GM12878 (cell line): ENCODE results near the gene SHLD1. TPM values are rescaled to one million over a fixed set of nuclear protein-coding genes. Genes with fewer than 3 reads are reported as not detected.

ENCODE experiments used
- ATAC-seq: fragments of 200-7000 bp; cut with Tn5 transposase; 3 replicates; pipeline ENCODE4 v1.9.1; 2020; ENCODE audit warnings: mild to moderate bottlenecking, moderate library complexity
- BruUV-seq: library from RNA; stranded (reverse); fragments of 400-500 nt; replicated peaks from 2 replicates; lab custom pipeline; 2021; lab: Mats Ljungman, UMichigan
- CTCF ChIA-PET: fragments of 300-600 bp; sonication (Branson Sonifier 250); formaldehyde crosslinking; extraction: SDS; loops from one replicate; lab custom pipeline; 2021; ENCODE audit warnings: inconsistent platforms; lab: Yijun Ruan, JAX
- POLR2A ChIA-PET: fragments of 350-600 bp; formaldehyde crosslinking; extraction: SDS; loops from one replicate; lab custom pipeline; 2021; ENCODE audit warnings: inconsistent platforms; lab: Charles Lee
- RAD21 ChIA-PET: fragments of 300-600 bp; sonication (Branson Sonifier 250); formaldehyde crosslinking; loops from one replicate; lab custom pipeline; 2023; ENCODE audit warnings: antibody characterized with exemption; ENCODE audit not compliant: unreplicated experiment; lab: Charles Lee
- SMC1A ChIA-PET: fragments of 300-600 bp; sonication (Branson Sonifier 250); formaldehyde crosslinking; loops from one replicate; lab custom pipeline; 2023; ENCODE audit not compliant: unreplicated experiment, uncharacterized antibody; lab: Charles Lee
- DNase-seq: peaks from one replicate; pipeline ENCODE4 v3.0.0-alpha.2; 2011; ENCODE audit warnings: low read depth, low spot score
- FAIRE-seq: peaks from 3 replicates; lab custom pipeline; 2011; peaks lifted over from hg19 to GRCh38; lab: Jason Lieb, UNC
- H2AFZ ChIP-seq: 2 replicates; pipeline ENCODE4 v1.6.0; 2011; ENCODE audit warnings: low read depth, low read length, control low read depth; ENCODE audit not compliant: control insufficient read depth
- H3K27ac ChIP-seq: 2 replicates; pipeline ENCODE4 v1.5.1; 2011; ENCODE audit warnings: control low read depth; ENCODE audit not compliant: control insufficient read depth, insufficient read depth
- H3K27me3 ChIP-seq, 2 experiments: replicated peaks in 1 of 2; 2 replicates each; pipeline versions ENCODE4 v1.6.0 to v1.6.1; 2011; ENCODE audit warnings: low read length in 1 of 2; ENCODE audit not compliant: control insufficient read depth in 2 of 2, insufficient read depth in 2 of 2
- H3K36me3 ChIP-seq, 2 experiments: 2 replicates each; pipeline ENCODE4 v1.5.1; 2011; ENCODE audit warnings: low read length in 1 of 2; ENCODE audit not compliant: control insufficient read depth in 2 of 2, insufficient read depth in 2 of 2
- H3K4me1 ChIP-seq: 2 replicates; pipeline ENCODE4 v1.6.1; 2011; ENCODE audit warnings: mild to moderate bottlenecking, low read length, moderate library complexity, mixed read lengths; ENCODE audit not compliant: control insufficient read depth, insufficient read depth
- H3K4me2 ChIP-seq: 2 replicates; pipeline ENCODE4 v1.6.0; 2011; ENCODE audit warnings: control low read depth; ENCODE audit not compliant: control insufficient read depth, insufficient read depth
- H3K4me3 ChIP-seq: fragments of 200-600 bp; sonication (generic); 2 replicates; pipeline ENCODE4 v1.5.1; 2016
- H3K79me2 ChIP-seq: 2 replicates; pipeline ENCODE4 v1.6.0; 2011; ENCODE audit warnings: low read length; ENCODE audit not compliant: control insufficient read depth, insufficient read depth
- H3K9ac ChIP-seq: 2 replicates; pipeline ENCODE4 v1.8.0; 2011; ENCODE audit warnings: low read length, control low read depth, mixed read lengths; ENCODE audit not compliant: control insufficient read depth, insufficient read depth
- H3K9me3 ChIP-seq: replicated peaks from 3 replicates; pipeline ENCODE4 v1.5.1; 2011; ENCODE audit warnings: mild to moderate bottlenecking, low read length; ENCODE audit not compliant: control insufficient read depth, insufficient read depth
- H4K20me1 ChIP-seq: 2 replicates; pipeline ENCODE4 v1.6.0; 2011; ENCODE audit not compliant: control insufficient read depth, insufficient read depth
- CREM ChIP-seq: IDR thresholded peaks from 2 replicates; pipeline ENCODE4 v1.6.1; 2014; ENCODE audit warnings: antibody characterized with exemption, low read depth
- MTA2 ChIP-seq: fragments of 450-650 bp; IDR thresholded peaks from 2 replicates; pipeline ENCODE4 v1.6.1; 2016; ENCODE audit warnings: low read depth, mild to moderate bottlenecking, moderate library complexity
- POLR2AphosphoS2 ChIP-seq: IDR thresholded peaks from 2 replicates; pipeline ENCODE4 v1.6.1; 2011; ENCODE audit warnings: low read depth, mild to moderate bottlenecking, low read length, improper control_type of control experiment, moderate library complexity
- SIN3A ChIP-seq: IDR thresholded peaks from 2 replicates; pipeline ENCODE4 v1.6.1; 2012; ENCODE audit warnings: low read depth, low read length, improper control_type of control experiment
- SIX5 ChIP-seq: IDR thresholded peaks from 2 replicates; pipeline ENCODE4 v1.6.1; 2011; ENCODE audit warnings: mild to moderate bottlenecking, low read depth, low read length, moderate library complexity; ENCODE audit not compliant: severe bottlenecking
- STAT1 ChIP-seq: fragments of 450-650 bp; conservative IDR thresholded peaks from 2 replicates; pipeline ENCODE4 v1.6.1; 2014; ENCODE audit warnings: antibody characterized with exemption, mild to moderate bottlenecking
- SUPT20H ChIP-seq: IDR thresholded peaks from 2 replicates; pipeline ENCODE4 v1.6.1; 2011; ENCODE audit warnings: low read depth, mild to moderate bottlenecking, low read length, moderate library complexity, borderline replicate concordance; ENCODE audit not compliant: control insufficient read depth
- WGBS: methylation state at CpG from one replicate; pipeline ENCODE4 v1.1.6; 2016; ENCODE audit warnings: low lambda C conversion rate; ENCODE audit not compliant: insufficient replicate concordance, insufficient coverage; ENCODE audit errors: missing lambda C conversion rate; 5-methylcytosine and 5-hydroxymethylcytosine counted together
- in situ Hi-C: fragments of 300-500 bp; cut with MboI; formaldehyde crosslinking; loops from 9 replicates; pipeline ENCODE4 v1.14.3; 2018; ENCODE audit warnings: mixed read lengths
- intact Hi-C: fragments of 100-400 bp; cut with micrococcal nuclease; formaldehyde crosslinking; loops from one replicate; pipeline ENCODE4 v1.14.2; 2022; ENCODE audit not compliant: unreplicated experiment
- polyA plus RNA-seq, 11 experiments: library from polyadenylated mRNA; depleted of rRNA in 4 of 11; unstranded in 6 of 11; stranded (reverse) in 5 of 11; fragments of >200 nt; fragmentation: Nextera tagmentation in 4 of 11; fragmentation: Illumina TruSeq in 1 of 11; extraction: Ambion mirVana in 4 of 11; extraction: Trizol in 1 of 11; gene quantifications; 1 replicate in 1 of 11; 2 replicates in 10 of 11; pipeline versions ENCODE4 v1.2.1 to v1.2.3, GENCODE V29; 2011 to 2016; ENCODE audit warnings: inconsistent platforms in 2 of 11, missing spikeins in 2 of 11, low read depth in 1 of 11
- total RNA-seq, 4 experiments: library from RNA; depleted of rRNA in 3 of 4; stranded (reverse); fragments of >200 nt in 3 of 4; fragmentation: Illumina TruSeq in 1 of 4; extraction: Trizol in 1 of 4; gene quantifications; 2 replicates each; pipeline versions ENCODE4 v1.2.1 to v1.2.3, GENCODE V29; 2013 to 2021
- TF ChIP-seq, protein P1 (sequence below): fragments of 450-650 bp; formaldehyde crosslinking; IDR thresholded peaks from 2 replicates; pipeline ENCODE4 v1.4.0; 2020; ENCODE audit warnings: mild to moderate bottlenecking, moderate library complexity
- TF ChIP-seq, protein P2 (sequence below): fragments of 450-650 bp; IDR thresholded peaks from 2 replicates; pipeline ENCODE4 v1.6.1; 2017; ENCODE audit warnings: mild to moderate bottlenecking

The SHLD1 gene
- total and polyA plus RNA-seq, 10 of the 15 experiments (the other 5 are each of a cell fraction or from before 2014, with no cell fraction given) = 10.8 to 70.9 (median 25.4) TPM

DNA sequence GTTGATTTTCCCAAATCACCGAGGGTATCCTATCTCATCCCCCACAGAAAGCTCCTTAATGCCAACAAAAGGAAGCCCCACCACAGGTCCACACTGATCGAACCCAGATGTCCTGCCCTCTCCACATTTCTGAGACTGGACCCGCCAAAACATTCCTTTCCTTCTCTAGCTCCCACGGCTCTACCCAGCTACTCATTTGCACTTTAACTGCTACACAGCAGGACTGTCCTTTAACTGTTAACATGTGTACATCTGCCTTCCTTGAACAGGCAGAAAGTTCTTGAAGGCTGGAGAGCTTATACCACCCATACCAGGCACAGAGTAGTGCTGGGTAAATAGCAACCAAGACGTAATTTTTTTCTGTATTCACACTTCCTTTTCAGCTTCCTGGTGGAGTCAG, 131.5 kb downstream of the SHLD1 start:
- Histone ChIP-seq H3K27me3 (peaks cover 0 to 6% of the 10 kb centered on the region in 2 experiments; a peak in 3 of 4 replicates), H2AFZ (peak overlapping the region; percentile 24; the same call in 1 of the 2 replicates), H3K4me3 (no peak overlapping the region), H3K4me2 (no peak overlapping the region), H3K27ac (no peak overlapping the region), H3K4me1 (no peaks in the 10 kb centered on the region), H3K36me3 (no peaks in the 10 kb centered on the region), H3K79me2 (no peaks in the 10 kb centered on the region), H4K20me1 (no peaks in the 10 kb centered on the region), H3K9me3 (no peaks in the 10 kb centered on the region; the same call in 2 of the 3 replicates), H3K9ac (no peak overlapping the region)
- in situ Hi-C loops (no loop called here), intact Hi-C loops (no loop called here)
- ATAC-seq (0 out of 3 replicates have a peak, but pooled peaks have one; percentile 28), FAIRE-seq (peak; percentile 52), DNase-seq (no peak)
- SMC1A ChIA-PET = interaction anchor here (1.0 to 1.3 kb wide), 2 partner anchors 46 to 54 kb away, joined by 3 to 4 read pairs; no protein-coding TSS in a partner anchor
- BruUV-seq = no TSS peak
- RAD21 ChIA-PET = interaction anchor here (0.8 kb wide), 1 partner anchor 82 kb away, joined by 3 read pairs; no protein-coding TSS in a partner anchor
- CTCF ChIA-PET = no interaction called here
- 50% methylated on average over 5 of the region's 5 CpGs for WGBS
- POLR2A ChIA-PET = no interaction called here
- TF ChIP-seq MTA2 = no peak
- TF ChIP-seq CREM = no peak
- no peak for TF ChIP-seq SUPT20H
- TF ChIP-seq, protein P1, sequence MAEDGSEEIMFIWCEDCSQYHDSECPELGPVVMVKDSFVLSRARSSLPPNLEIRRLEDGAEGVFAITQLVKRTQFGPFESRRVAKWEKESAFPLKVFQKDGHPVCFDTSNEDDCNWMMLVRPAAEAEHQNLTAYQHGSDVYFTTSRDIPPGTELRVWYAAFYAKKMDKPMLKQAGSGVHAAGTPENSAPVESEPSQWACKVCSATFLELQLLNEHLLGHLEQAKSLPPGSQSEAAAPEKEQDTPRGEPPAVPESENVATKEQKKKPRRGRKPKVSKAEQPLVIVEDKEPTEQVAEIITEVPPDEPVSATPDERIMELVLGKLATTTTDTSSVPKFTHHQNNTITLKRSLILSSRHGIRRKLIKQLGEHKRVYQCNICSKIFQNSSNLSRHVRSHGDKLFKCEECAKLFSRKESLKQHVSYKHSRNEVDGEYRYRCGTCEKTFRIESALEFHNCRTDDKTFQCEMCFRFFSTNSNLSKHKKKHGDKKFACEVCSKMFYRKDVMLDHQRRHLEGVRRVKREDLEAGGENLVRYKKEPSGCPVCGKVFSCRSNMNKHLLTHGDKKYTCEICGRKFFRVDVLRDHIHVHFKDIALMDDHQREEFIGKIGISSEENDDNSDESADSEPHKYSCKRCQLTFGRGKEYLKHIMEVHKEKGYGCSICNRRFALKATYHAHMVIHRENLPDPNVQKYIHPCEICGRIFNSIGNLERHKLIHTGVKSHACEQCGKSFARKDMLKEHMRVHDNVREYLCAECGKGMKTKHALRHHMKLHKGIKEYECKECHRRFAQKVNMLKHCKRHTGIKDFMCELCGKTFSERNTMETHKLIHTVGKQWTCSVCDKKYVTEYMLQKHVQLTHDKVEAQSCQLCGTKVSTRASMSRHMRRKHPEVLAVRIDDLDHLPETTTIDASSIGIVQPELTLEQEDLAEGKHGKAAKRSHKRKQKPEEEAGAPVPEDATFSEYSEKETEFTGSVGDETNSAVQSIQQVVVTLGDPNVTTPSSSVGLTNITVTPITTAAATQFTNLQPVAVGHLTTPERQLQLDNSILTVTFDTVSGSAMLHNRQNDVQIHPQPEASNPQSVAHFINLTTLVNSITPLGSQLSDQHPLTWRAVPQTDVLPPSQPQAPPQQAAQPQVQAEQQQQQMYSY (CRISPR knock-in tag) = no peak
- no peak for TF ChIP-seq STAT1
- TF ChIP-seq POLR2AphosphoS2 = no peak
- TF ChIP-seq, protein P2, sequence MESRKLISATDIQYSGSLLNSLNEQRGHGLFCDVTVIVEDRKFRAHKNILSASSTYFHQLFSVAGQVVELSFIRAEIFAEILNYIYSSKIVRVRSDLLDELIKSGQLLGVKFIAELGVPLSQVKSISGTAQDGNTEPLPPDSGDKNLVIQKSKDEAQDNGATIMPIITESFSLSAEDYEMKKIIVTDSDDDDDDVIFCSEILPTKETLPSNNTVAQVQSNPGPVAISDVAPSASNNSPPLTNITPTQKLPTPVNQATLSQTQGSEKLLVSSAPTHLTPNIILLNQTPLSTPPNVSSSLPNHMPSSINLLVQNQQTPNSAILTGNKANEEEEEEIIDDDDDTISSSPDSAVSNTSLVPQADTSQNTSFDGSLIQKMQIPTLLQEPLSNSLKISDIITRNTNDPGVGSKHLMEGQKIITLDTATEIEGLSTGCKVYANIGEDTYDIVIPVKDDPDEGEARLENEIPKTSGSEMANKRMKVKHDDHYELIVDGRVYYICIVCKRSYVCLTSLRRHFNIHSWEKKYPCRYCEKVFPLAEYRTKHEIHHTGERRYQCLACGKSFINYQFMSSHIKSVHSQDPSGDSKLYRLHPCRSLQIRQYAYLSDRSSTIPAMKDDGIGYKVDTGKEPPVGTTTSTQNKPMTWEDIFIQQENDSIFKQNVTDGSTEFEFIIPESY = no peak
- TF ChIP-seq SIN3A = no peak
- no peak for TF ChIP-seq SIX5
